ENCODE measurements around the gene BLOC1S1. TPM values are rescaled to one million over a fixed set of nuclear protein-coding genes. Genes with fewer than 3 reads are reported as not detected.
A peak's percentile ranks its signal among the peaks of the same experiment; 100 is the strongest.

Gene BLOC1S1
- total RNA-seq, 1 donor: 59.4 TPM

DNA sequence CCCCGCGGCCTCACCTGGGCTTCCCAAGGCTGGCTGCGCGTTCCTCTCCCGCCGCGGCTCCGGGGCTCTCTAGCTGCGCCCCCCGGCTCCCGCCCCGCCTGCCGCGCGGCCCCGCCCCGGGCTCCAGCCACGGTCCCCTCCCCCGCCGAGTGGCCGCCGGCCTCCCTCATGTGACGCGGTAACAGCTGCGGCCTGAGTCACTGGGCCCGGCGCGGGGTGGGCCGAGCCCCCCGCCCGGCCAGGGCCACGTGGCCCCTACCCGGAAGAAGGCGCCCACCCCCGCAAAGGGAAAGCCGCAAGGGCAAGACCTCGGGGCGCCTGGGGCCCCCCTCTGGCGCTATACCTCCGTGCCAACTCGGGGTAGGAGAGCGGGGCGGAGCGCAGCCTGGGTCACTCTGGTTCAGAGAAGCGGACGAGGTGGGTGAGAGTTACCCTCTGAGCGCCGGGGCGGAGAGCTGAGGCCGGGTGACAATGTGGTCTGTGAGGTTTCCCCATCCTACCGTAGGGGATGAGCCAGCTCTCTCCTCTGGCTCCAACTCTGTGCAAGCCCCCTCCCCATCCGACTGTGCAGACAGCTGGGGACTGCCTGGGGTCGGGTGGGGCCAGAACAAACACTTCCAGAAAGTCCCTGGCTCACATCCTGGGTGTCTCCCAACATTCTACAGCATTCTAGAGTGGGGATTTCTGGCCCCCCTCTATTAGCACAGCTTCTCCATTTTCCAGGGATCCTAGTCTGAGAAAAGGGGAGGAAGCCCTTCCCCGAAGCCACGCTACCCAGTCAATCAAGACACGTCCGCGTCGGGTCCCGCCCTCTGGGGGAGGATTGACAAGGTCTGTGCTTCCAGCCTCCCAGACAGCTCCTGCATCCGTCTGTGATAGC lies 13.3 kb downstream of the BLOC1S1 start, which contains the start of gene CD63:
TSS of gene CD63 (minus strand) at position 71 of the 880 bp plus-strand sequence. CDS start 668 bp downstream, outside the sequence.
- Histone ChIP-seq H3K27ac (ENCODE audit: low read depth, low read length) (peak within 1 kb of the TSS; percentile 96), H3K4me1 (ENCODE audit: insufficient read depth, low read length) (peaks cover 47% of the 10 kb centered on the region), H3K27me3 (ENCODE audit: insufficient read depth, low read length) (no peaks in the 10 kb centered on the region), H3K4me3 (ENCODE audit: insufficient read depth, low read length) (peak within 1 kb of the TSS; percentile 97), H3K4me2 (ENCODE audit: insufficient read depth, low read length) (peak within 1 kb of the TSS; percentile 88), H3K36me3 (ENCODE audit: insufficient read depth, low read length) (peaks cover 34% of the 10 kb centered on the region), H2AFZ (ENCODE audit: low read length) (peak within 1 kb of the TSS; percentile 43), H4K20me1 (ENCODE audit: insufficient read depth, low read length) (peaks cover 38% of the 10 kb centered on the region), H3K9me3 (ENCODE audit: low read depth, low read length) (no peaks in the 10 kb centered on the region), H3K79me2 (ENCODE audit: insufficient read depth, low read length) (peaks cover 62% of the 10 kb centered on the region)
- DNase-seq (ENCODE audit: insufficient read length, low spot score, missing footprints): peak; percentile 99
- TF ChIP-seq, protein P1, sequence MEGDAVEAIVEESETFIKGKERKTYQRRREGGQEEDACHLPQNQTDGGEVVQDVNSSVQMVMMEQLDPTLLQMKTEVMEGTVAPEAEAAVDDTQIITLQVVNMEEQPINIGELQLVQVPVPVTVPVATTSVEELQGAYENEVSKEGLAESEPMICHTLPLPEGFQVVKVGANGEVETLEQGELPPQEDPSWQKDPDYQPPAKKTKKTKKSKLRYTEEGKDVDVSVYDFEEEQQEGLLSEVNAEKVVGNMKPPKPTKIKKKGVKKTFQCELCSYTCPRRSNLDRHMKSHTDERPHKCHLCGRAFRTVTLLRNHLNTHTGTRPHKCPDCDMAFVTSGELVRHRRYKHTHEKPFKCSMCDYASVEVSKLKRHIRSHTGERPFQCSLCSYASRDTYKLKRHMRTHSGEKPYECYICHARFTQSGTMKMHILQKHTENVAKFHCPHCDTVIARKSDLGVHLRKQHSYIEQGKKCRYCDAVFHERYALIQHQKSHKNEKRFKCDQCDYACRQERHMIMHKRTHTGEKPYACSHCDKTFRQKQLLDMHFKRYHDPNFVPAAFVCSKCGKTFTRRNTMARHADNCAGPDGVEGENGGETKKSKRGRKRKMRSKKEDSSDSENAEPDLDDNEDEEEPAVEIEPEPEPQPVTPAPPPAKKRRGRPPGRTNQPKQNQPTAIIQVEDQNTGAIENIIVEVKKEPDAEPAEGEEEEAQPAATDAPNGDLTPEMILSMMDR (IDR thresholded peaks at IDR 0.05; ENCODE audit: extremely low read depth, low read depth, low read length): no peak

DNA sequence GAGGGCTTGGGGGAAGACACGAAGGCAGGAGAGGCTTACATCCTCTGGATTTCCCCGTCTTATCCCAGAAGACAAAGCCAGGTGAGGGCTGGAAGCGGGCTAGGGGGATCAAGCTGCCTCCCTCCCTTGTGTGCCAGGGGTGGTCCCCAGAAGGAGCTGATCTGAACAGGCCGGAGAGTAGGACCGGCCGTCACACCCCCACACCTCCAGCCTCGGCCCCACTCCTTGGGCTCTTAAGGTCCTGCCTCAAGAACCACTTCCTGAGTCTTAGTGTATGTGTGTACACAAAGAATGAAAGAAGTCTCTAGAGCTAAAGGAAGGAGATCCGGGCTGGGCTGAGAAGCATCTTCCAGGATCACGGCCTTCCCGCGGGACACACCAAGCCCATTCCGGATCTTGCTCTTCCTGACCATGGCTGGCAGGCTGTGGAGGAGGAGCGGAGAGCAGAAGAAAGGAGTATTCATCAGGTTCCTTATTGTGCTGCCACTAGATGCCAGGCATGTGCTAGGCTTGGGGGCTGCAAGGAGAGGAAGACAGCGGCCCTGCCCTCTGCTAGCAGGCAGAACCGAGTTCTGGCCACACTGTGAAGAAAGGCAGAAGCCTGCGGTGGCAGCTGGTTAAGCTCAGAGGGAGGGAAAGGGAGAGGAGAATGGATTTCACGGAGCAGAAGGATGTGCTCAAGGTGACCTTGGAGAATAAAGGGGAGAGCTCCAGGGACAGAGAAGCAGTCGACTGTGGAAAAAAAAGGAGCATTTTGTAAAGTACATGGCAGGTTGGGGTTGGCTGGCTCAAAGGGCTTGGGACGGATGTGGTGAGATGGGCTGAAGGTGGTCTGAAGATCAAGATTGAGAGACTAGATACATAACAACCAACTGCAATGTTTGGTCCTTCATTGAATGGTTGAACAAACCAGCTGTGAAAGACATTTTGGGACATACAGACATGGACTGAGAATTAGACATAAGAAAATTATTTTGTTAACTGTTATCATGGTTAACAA lies 14.3 kb downstream of the BLOC1S1 start:
- H3K4me3 ChIP-seq (ENCODE audit: insufficient read depth, low read length): peak overlapping the region; percentile 97
- H3K27ac ChIP-seq (ENCODE audit: low read depth, low read length): peak overlapping the region; percentile 96
- no peaks in the 10 kb centered on the region for H3K9me3 ChIP-seq (ENCODE audit: low read depth, low read length)
- TF ChIP-seq, protein P1 (IDR thresholded peaks at IDR 0.05; ENCODE audit: extremely low read depth, low read depth, low read length): peak; percentile 17
- H3K79me2 ChIP-seq (ENCODE audit: insufficient read depth, low read length): peaks cover 55% of the 10 kb centered on the region
- peaks cover 41% of the 10 kb centered on the region for H3K4me1 ChIP-seq (ENCODE audit: insufficient read depth, low read length)
- peaks cover 31% of the 10 kb centered on the region for H4K20me1 ChIP-seq (ENCODE audit: insufficient read depth, low read length)
- H3K4me2 ChIP-seq (ENCODE audit: insufficient read depth, low read length): peak overlapping the region; percentile 88
- H3K36me3 ChIP-seq (ENCODE audit: insufficient read depth, low read length): peaks cover 26% of the 10 kb centered on the region
- no peak for DNase-seq (ENCODE audit: insufficient read length, low spot score, missing footprints)
- H2AFZ ChIP-seq (ENCODE audit: low read length): peak overlapping the region; percentile 43
- H3K27me3 ChIP-seq (ENCODE audit: insufficient read depth, low read length): no peaks in the 10 kb centered on the region

DNA sequence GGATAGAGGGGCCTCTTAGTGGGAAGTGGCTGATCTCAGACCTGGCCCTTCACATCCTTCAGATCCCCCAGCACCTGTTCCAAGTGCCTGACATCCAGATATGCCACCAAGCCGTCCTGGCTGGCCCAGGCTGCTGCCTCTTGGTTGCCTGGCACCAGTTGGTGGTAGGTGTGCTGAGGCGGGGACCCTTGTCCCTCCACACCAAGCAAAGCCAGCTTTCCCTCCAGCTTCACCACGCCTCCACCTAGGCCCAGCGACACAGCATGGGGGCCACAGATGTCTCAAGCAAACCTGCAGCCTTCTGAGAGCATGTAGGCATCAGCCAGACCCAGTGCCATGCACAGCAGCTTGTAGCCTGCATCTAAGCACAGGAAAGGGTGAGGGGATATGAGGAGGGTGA lies 16.4 kb downstream of the BLOC1S1 start:
- H3K27ac ChIP-seq (ENCODE audit: low read depth, low read length): no peak overlapping the region
- H3K79me2 ChIP-seq (ENCODE audit: insufficient read depth, low read length): peaks cover 34% of the 10 kb centered on the region
- no peak overlapping the region for H2AFZ ChIP-seq (ENCODE audit: low read length)
- peaks cover 20% of the 10 kb centered on the region for H3K4me1 ChIP-seq (ENCODE audit: insufficient read depth, low read length)
- no peak for DNase-seq (ENCODE audit: insufficient read length, low spot score, missing footprints)
- no peak overlapping the region for H3K4me3 ChIP-seq (ENCODE audit: insufficient read depth, low read length)
- H3K4me2 ChIP-seq (ENCODE audit: insufficient read depth, low read length): no peak overlapping the region
- TF ChIP-seq, protein P1 (IDR thresholded peaks at IDR 0.05; ENCODE audit: extremely low read depth, low read depth, low read length): no peak
- H3K36me3 ChIP-seq (ENCODE audit: insufficient read depth, low read length): peaks cover 4% of the 10 kb centered on the region
- H3K27me3 ChIP-seq (ENCODE audit: insufficient read depth, low read length): no peaks in the 10 kb centered on the region
- H3K9me3 ChIP-seq (ENCODE audit: low read depth, low read length): no peaks in the 10 kb centered on the region
- peaks cover 11% of the 10 kb centered on the region for H4K20me1 ChIP-seq (ENCODE audit: insufficient read depth, low read length)

Data from osteoblast (primary cell).